Keratinocyte (primary cell): Measurements from ENCODE around the gene DENND2A.

Source experiments
- CTCF ChIP-seq, 3 experiments: IDR thresholded peaks in 1 of 3; conservative IDR thresholded peaks in 1 of 3; optimal IDR thresholded peaks in 1 of 3; 2 replicates in 2 of 3; 3 replicates in 1 of 3; pipeline versions ENCODE3 to v1.5.1; 2011; ENCODE audit warnings: low read length in 3 of 3, mild to moderate bottlenecking in 3 of 3, moderate library complexity in 2 of 3, control low read depth in 1 of 3, inconsistent platforms in 1 of 3; ENCODE audit not compliant: insufficient read depth in 2 of 3; ENCODE audit errors: extremely low read depth in 1 of 3
- EZH2 ChIP-seq: IDR thresholded peaks from one replicate; pipeline ENCODE4 v1.6.1; 2012; ENCODE audit warnings: inconsistent platforms, mild to moderate bottlenecking, low read length, moderate library complexity

GRCh38 chr7:140596519-140597427 lies 43.8 kb downstream of the DENND2A start:
- TF ChIP-seq CTCF (optimal IDR thresholded peaks at IDR 0.05 in 1 of 3, IDR thresholded peaks at IDR 0.05 in 1 of 3, conservative IDR thresholded peaks at IDR 0.05 in 1 of 3; ENCODE audit: extremely low read depth in 1 of 3, insufficient read depth in 2 of 3, low read length in 3 of 3) (no peak), EZH2 (no peak)
